ENCODE measurements around the gene LOXL3.

The LOXL3 gene

DNA sequence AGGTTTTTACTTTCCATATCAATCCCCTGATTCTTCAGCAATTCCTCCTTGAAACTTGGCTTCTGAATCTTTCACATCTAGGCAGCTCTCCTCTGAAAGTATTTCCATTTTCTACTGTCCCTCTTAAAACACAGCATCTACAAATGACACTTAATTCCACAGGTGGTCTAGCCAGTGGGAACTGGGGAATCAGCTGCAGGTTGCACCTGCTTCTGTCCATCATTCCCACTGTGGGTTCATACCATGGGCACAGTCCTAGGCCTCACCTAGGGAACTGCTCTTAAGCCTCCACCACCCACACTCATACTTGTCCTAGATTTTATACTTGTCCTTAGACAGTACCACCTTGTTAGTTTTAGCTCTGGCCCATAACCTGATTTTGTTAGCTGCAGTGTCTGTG lies 2.2 kb downstream of the LOXL3 start:
- DNase-seq, result no peak

DNA sequence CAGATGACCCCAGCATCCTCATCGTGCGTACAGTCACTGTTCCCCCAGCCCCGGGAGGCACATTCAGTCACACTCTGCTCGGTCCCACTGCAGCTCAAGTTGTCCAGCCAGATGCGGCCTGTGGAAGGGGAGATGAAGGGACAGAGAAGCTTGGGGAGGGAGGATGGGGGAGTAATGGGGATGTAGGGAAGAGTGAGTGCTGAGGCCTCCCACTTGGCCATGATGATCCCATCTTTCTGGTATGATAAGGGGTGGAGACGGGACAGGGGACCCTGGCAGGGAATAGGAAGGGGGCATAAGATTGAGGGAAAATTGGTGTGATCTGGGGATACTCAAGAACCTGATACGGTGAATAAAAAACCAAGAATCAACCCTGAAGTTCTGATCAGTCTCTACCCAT lies 3.5 kb downstream of the LOXL3 start:
- no peak for DNase-seq

DNA sequence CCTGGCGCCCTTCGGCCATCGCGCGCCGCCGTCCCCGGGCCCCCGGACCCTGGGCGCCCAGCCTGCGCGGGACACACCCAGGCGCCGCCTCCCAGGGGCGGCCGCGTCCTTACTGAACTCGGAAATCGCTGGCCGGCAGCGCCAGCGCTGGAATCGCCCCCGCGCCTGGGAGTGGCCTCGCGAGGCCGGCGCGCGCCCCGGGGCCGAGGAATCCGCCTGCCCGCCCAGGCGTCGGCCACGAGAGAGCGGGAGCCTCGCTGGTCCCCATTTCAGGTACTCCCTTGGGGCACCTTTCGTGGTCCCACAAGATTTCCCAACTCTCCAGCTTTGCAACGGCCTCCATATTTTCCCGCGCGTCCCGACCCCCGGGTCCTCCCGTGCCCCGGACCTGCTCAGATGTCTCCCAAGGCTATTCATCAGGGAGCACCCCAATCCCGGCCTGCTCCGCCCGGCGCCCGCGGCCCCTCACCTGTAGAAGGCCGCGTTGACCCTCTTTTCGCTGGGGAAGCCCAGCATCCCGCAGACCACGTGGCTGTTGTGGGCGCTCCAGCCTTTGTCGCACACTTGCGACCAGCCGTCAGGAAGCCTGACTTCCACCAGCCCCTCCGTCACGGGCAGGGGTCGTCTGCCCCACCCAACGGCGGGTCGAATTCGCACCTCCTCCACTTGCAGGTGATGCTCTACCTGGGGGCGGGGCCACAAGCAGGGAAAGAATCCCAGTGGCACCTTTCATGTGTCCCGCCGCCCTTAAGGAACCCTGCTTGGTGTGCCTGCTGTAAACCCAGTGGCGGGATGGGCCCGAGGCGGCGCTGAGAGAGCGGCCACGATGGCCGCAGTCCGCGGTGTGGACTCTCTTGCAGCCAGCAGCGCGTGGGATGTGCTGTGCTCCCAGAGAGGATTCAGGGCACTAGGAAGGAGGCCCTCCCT lies 4.6 kb downstream of the LOXL3 start:
- no peak for DNase-seq

DNA sequence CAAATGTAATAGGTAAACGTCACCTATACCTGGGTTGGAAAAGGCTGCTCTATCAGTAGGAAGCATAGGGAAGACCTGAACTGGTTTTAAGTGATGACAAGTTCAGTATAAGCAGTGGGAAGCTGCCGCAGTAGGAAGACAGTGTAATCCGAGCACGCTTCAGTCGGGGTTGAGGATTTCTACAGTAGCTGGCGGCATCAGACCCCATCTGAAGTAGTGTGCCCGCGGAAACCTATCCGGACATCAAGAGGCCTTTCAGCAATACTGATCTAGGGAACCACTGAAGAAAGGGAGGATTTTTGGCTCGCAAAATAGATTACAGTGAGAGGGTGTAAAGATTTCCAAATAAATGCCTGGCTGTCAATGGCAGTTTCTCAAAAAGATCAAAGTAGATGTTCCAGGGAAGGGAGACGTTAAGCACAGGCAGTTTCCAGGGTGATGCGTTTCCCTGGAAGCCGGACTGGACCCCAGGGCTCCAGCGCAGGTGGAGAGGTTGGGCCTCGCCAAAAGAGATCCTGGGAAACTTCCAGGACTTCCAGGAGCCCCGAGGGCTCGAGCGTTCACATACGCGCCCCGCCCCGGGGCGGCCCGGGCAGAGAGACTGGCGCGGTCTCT lies 5.3 kb downstream of the LOXL3 start:
- DNase-seq, result no peak

DNA sequence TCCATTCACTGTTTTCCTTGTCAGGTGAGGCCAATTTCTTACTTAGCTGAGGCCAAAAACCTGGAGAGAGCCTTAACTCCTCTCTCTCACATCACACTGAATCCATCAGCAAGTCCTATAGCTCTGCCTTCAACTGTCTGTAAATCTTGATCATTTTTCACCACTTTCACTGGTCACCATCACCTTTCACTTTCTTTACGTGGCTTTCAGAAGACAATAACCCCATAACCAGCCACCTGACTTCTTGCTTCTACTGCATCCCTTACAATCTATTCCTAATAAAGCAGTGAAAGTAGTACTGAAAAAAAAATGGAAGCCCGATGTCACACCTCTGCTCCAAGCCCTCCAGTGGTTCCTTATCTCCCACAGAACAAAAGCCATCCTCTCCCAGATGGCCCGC lies 7.7 kb downstream of the LOXL3 start:
- no peak for DNase-seq

DNA sequence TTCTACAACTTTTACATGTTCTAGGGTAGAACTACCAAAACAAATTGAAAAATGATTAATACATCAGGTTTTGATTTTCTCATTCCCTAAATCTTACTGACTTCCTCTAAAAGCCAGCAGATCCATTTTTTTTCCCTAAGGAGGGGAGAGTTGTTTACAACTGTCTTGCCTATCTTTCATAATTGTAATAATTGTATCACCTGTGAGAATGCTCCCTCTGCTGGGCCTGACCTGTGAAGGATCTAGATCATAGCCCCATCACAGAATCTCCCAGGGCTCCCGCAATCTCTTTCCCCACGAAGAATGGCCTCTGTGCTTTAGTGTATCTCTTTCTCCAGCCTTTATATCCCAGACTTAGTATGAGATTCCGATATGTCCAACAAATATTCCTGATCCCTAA lies 9.1 kb downstream of the LOXL3 start:
- DNase-seq, result no peak

DNA sequence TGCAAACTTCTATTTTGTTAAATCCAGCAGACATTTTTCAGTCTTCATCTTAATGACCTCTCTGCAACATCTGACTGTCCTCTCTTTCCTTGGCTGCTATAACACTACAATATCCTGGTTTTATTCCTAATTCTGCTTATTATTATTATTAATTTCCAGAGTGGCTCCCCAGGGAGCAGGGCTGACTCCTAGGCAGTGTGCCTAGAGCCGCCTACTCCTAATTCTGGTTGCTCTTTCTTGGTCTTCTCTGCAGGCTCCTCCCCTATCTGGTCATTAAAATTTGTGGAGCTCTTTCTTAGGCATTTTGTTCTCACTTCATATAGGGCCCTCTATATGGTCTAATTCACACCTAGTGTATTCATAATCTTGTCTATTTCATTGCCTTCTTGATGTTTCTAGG lies 10.8 kb downstream of the LOXL3 start:
- no peak for DNase-seq

DNA sequence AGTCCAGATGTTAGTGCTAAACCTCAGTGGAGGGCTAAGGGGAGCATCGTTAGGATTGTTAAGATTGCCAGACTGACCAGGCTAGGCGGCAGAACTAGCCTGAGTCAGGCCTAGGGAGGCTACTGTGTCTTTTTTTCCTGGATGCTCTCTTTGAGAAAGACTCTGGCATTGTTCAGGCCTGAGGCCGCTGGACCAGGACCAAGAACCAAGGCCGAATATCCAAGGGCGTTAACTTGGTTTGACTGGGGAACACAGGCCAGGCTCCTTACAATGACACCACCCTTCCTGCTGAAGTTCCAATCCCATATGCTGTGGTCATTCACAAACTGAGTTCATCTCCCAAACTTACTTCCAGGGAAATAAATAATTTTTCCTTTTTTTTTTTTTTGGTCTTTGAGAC lies 13.5 kb downstream of the LOXL3 start:
- no peak for DNase-seq

DNA sequence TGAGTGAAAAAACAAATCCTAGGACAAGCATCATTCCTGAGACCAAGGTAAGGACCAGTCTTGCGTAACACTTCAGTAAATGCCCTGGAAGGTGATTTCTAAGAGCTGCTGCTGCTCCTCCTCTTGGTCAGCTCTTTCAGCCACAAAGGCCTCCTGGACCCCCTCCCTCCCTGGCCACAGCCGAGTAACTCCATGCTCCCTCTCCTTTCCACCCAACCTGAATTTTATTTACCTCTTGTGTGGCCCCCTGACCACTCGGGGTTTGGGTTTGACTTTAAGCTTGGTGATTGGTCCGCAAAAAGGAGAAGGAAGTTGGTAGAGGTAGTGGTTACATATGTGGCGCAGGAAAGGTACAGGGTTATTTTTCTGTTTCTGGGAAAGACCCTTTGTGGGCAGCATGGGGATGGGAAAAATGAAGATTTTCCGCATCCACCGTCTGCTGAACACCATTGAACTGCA lies 14.8 kb downstream of the LOXL3 start:
- DNase-seq, result no peak

DNA sequence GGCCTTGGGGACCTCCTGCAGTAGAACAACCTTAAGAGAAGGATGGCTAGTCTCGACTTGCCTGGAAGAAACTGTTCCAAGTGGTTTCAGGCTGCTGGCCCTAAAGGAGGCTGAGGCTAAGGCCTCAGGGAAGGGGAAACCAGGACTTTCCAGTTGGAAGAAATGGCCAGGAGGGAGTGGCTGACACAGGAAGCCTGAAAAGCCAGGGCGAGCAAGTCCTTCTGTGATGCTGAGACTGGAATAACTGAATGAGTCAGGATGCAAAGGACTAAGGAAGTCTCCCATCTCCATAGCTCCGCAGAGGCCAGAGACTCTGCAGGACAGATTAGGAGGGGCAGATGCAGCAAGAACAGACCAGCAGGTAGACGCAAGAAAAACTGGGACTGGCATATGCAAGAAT lies 16.6 kb downstream of the LOXL3 start:
- no peak for DNase-seq

DNA sequence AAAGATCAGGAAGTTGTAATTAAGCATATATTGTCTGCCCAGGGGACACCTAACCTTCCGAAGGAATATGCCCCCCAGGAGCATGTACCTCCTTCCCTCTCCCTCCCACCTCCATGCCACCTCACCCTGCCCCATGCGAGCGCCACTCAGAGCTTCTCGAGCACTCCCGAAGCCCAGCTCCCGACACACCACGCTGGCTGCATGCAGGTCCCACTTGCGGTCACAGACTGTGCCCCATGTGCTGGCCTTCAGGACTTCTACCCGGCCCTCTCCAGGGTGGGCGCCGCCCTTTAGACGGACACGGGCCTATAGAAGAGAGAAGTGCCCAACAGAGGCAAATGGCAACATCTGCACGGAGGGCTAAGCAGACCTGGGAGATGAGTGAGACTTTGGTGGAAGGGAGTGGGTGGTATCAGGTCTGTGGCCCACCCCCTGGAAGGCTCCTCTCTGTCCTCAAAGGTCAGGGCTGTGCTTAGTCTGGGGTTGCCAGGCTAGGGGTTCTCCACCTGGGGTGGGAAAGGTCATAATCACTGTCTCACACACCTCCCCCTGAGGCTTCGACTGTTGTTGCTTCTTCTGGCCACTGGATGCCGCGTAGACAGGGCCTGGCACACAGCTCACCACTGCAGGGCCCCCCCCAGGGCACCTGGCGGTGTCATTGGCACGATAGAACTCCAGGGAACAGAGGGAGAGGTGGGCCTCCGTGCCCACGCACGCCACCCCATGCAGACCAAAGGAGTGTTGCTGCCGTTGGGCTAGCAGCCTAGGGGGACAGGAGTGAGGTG lies 17.4 kb downstream of the LOXL3 start:
- no peak for DNase-seq

DNA sequence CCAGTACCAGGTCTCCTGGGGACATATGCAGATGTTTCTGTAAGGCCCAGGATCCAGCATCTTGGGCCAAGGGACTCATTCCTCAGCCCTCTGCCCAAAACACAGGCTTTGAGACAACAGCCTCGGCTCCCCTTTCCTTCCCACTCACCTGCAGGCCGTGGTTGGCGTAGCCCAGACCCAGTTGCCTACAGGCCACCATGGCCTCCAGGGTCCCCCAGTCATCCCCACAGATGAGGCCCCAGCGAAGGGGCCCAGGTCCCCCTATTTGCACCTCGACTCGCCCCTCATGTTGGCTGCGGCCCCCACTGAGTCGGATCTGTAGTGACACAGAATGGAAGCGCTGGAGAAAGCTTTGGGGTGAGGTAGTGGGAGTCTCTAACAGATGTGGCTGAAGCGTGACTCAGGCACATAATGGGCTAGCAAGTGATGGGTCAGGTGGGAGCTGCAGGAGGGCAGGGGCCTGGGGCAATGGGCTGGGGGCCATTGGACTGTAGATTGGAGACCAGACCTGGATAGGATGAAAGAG lies 18.2 kb downstream of the LOXL3 start:
- DNase-seq, result no peak

DNA sequence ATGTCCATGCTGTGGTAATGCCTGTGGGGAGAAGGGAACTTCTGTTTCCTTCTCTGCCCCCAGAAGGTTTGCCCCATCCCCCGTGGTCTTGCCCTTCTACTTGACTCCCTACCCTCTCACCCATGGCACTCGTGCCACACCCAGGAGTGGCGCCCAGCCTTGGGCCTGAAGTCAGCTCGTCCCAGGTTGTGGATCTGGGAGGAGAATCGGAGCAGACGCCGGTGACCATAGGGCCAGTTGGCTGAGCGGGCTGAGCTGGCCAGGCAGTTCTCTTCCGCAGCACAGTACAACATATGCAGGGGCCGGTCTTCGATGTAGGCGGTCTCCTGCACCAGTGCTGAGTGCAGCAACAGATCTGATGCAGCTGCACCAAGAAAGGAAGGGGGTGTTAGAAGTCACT lies 19.3 kb downstream of the LOXL3 start:
- DNase-seq, result no peak

DNA sequence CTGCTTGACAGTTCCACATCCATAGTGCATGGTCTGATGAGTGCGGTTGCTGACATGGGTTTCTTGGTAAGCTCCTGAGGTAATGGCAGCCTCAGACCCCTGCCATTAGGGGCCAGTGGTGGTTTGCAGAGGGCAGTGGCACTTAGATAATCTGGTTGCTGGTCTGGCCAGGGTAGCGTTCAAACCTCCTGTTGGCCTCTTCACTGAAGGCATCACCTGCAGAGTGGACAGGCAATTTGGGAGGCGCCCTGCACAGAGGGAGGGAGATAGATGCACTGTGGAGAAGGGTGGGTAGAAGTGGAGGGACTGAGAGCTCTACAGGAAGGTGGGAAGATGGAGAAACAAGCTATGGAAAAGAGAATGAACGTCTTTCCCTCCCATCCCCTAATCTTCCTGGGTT lies 20.3 kb downstream of the LOXL3 start:
- no peak for DNase-seq

DNA sequence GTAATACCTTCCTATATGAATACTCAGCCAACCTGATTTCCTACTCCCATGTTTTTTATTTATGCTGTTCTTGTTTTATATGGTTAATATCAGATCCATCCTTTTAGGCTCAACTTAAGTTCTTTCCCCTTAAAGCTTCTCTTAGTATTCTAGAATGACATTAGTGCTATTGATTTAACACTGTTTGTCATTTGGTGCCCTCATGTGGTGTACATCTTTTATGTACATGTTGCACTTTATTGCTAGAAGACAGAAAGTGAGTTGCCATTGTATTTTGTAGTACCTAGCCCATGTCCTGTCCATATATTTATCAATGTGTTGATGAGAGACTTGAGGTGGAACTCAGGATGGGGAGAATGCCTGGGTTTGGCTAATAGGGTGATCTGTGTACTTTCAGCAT lies 21.5 kb downstream of the LOXL3 start:
- DNase-seq, result no peak

DNA sequence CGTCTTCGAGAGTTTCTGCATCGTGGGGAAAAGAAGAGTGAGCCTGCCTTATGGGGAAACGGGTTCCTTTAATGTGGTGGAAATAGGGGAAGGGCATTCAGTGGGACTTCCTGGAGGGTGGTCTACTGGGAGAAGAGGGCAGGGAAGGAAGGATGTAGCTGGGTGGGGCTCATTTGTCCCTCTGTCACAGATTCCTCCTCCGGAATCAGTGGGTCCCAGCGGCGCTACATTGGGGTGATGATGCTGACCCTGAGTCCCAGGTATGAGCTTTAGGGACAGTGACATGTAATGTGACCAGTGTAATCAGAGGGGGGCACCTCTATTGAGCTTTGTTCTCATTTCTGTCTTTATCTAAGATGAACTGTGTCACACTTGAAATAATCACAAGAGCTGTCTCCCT lies 22.1 kb downstream of the LOXL3 start:
- DNase-seq, result no peak

DNA sequence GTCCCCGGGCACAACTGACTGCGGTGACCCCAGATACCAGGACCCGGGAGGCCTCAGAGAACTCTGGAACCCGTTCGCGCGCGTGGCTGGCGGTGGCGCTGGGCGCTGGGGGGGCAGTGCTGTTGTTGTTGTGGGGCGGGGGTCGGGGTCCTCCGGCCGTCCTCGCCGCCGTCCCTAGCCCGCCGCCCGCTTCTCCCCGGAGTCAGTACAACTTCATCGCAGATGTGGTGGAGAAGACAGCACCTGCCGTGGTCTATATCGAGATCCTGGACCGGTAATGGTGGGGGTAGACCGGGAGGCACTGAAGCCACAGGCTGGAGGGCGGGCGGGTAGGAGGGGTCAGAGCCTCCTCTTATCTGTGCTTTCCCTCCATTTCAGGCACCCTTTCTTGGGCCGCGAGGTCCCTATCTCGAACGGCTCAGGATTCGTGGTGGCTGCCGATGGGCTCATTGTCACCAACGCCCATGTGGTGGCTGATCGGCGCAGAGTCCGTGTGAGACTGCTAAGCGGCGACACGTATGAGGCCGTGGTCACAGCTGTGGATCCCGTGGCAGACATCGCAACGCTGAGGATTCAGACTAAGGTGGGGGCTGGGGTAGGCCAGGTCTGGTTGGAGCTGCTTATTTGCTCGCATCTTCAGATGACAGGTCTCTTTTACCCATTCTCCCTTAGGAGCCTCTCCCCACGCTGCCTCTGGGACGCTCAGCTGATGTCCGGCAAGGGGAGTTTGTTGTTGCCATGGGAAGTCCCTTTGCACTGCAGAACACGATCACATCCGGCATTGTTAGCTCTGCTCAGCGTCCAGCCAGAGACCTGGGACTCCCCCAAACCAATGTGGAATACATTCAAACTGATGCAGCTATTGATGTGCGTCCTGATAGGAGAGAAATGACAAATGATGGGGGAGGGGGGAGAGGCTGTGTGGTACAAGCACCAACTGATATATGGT lies 23.2 kb downstream of the LOXL3 start:
- no peak for DNase-seq

DNA sequence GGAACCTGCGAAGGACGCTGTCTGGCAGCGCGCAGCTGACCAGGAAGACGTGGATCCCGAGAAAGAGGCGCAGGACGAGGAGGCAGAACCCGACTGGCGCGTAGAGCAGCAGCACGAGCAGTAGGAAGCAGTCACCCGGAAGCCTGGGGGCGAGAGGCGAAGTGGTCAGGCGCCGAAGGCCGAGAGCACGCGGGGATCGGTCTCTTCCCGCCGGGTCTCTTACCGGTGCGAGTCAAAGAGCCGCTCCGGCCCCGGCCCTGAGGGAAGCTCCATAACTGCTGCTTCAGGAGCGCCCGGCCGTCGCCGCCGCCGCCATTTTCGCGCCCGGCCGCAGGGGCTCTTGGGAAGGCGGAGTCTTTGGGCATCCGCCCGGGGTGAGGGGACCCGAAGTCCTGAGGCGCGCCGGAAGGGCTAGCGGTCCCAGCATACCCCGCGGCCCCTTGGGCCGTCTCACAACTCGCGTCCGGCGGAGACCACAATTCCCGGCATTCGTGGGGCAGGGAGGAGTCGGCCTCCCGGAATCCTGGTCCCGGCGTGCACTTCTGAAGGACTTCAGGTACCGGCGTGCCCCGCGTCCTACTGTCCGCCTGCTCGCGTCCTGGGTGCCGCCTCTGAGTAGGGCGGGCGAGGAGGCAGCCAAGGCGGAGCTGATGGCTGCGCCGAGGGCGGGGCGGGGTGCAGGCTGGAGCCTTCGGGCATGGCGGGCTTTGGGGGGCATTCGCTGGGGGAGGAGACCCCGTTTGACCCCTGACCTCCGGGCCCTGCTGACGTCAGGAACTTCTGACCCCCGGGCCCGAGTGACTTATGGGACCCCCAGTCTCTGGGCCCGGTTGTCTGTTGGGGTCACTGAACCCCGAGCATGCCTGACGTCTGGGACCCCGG lies 24.1 kb downstream of the LOXL3 start, which contains the start of the genes AUP1 and HTRA2:
TSS of gene AUP1 (minus strand) at position 350 of the 882 bp plus-strand sequence. CDS start at position 273, 77 bp downstream.
TSS of gene HTRA2 (plus strand) at position 577 of the 882 bp plus-strand sequence. CDS start at position 651, 74 bp downstream.
- peak; percentile 77 for DNase-seq

DNA sequence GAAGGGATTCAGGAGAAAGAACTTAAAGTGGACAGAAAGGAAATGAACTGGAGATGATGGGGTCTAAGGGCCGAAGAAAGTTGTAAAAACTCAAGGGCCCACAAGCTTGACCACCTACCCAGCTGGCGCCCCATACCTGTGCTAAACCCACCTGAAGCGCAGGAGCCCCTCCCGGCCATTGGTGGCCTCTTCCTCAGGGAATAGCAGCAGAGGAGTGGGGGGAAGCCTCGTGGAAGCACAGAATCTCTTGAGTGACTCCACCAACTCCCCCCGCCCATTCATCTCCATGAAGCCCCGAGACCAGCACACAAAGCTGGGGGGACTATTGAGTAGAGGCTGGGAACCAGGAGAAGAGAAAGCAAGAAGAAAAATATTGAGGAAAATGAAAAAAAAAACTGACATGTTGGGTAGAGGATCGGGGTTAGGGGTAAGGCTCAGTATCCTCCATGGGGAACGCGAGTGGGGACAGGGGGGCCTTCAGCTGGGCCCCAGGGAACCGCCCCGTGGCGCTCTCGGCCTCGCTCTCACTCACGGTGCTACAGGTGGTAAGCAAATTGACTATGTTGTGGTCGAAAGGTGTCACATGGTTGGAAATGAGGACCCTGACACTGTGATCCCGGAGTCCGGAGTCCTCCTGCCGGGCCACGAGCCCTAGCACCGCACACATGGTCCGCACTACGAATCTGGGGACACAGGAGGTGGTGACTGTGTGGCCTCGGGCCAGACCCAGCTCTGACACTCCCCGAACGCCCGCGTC lies 25.0 kb downstream of the LOXL3 start:
- no peak for DNase-seq

DNA sequence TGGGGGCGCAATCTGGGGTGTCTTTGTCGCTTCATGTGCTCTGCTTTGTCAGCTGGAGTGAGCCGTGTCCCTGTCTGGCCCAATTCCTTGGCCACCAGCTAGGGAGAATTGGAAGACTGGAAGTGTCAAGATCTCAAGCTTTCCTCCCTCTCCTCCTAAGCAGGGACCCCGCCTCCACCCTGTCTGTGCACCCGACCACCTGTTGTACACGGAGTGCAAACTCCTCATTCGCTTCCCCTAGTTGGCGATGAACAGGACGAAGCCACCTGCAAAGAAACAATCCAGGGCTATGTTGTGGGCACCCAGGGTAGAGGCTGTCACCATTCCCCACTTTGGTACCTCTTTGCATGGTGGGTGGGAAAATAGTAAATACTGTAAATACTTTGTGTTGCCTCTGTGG lies 26.0 kb downstream of the LOXL3 start:
- no peak for DNase-seq
